GM23248 (cell line): ENCODE data around the gene RAD51B.

ENCODE experiments used
- EZH2 ChIP-seq: fragments of 200-600 bp; sonication (generic); IDR thresholded peaks from 2 replicates; pipeline ENCODE4 v1.6.1; 2018; ENCODE audit warnings: antibody characterized with exemption, mild to moderate bottlenecking; ENCODE audit not compliant: insufficient read depth, poor library complexity, severe bottlenecking
- EZH2phosphoT487 ChIP-seq: fragments of 200-600 bp; sonication (generic); IDR thresholded peaks from 2 replicates; pipeline ENCODE4 v1.6.1; 2018; ENCODE audit warnings: antibody characterized with exemption, moderate library complexity, mild to moderate bottlenecking, low read depth; ENCODE audit not compliant: insufficient read depth

DNA sequence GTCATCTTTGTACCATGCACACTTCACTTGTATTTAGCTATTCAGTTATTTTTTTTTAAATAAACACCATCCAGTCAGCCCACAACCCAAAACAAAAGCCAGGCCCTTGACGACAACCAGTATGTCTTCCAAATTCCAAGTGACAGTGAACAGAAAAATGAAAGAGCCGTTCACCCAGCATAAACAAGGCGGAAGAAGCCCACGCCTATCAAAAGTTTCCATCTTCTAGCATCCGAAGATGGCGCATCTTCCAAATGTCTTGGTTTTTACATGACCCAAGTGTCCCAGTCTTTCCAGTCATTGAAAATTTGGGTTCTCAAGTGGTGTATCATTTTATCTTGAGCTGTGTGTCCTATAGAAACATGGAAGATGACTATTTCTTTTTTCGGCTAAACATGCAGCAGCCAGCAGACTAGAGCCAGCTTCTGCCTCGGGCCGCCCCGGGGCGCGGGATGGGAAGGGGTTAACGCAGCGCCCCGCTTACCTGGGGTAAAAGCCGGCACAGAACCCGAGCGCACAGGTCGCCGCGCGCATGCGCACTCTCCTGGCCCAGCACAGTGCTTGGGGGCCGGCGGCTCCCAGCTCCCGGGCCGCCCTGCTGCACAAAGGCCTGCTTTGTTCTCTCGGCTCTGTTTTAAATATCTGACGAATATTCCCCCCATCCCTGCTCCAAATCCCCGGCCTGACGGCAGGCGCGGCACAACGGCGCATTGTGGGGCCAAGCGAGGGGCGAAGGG, 808.5 kb downstream of the RAD51B start:
- TF ChIP-seq EZH2phosphoT487 (no peak), EZH2 (no peak)
